Measurements from ENCODE around the gene PPP1R2C.

- no peak for TF ChIP-seq CTCF (IDR thresholded peaks at IDR 0.05)
- no peak for TF ChIP-seq ZFX (IDR thresholded peaks at IDR 0.05; ENCODE audit: borderline replicate concordance)
Observed at GRCh38 chrX:42770566-42770965, 7.4 kb downstream of the PPP1R2C start.
